Measurements from ENCODE around the gene QSOX2.

QSOX2 gene

DNA sequence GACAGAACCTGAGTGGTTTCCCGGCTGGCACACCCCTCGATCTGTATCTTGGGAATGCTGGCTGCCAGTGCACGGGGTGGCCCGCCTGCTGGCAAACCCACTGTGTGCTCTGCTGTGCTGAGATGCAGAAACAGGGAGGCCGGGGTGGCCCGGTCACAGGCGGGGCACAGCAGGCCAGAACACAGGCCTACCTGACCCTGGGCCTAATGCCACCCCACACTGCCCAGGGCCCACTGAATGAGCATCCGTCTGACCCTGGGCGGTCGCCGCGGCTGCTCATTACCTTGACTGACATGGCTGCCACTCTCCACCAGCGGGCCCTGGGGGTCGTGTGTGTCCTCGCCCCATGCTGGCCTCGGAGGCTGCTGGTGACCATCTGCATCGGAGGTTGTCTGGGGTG is 14.2 kb upstream of the QSOX2 start:
- no peak for DNase-seq (ENCODE audit: low spot score)
- in situ Hi-C loops (cut with MboI; ENCODE audit: low pct_unique_long_range_greater_than_20kb, low sequenced_read_pairs, unreplicated experiment), result no loop called here
- TF ChIP-seq CTCF (IDR thresholded peaks at IDR 0.05; ENCODE audit: extremely low read depth, insufficient read depth, missing control alignments), result no peak

DNA sequence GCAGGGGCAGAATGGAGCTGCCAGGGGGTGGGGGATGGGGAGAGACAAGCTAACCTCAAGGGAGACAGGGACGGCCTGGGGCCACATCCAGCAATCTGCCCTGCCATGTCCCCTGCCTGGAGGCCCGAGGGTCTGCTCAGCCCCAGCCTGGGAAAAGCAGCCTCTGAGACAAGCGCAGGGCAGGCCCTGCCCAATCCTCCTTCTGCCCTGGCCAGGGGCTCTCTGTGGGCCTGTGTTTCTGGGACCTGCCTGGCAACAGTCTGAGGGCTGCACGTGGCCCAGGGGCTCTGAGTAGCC is 13.9 kb upstream of the QSOX2 start:
- in situ Hi-C loops (cut with MboI; ENCODE audit: low pct_unique_long_range_greater_than_20kb, low sequenced_read_pairs, unreplicated experiment), result no loop called here
- TF ChIP-seq CTCF (IDR thresholded peaks at IDR 0.05; ENCODE audit: extremely low read depth, insufficient read depth, missing control alignments), result no peak
- no peak for DNase-seq (ENCODE audit: low spot score)

DNA sequence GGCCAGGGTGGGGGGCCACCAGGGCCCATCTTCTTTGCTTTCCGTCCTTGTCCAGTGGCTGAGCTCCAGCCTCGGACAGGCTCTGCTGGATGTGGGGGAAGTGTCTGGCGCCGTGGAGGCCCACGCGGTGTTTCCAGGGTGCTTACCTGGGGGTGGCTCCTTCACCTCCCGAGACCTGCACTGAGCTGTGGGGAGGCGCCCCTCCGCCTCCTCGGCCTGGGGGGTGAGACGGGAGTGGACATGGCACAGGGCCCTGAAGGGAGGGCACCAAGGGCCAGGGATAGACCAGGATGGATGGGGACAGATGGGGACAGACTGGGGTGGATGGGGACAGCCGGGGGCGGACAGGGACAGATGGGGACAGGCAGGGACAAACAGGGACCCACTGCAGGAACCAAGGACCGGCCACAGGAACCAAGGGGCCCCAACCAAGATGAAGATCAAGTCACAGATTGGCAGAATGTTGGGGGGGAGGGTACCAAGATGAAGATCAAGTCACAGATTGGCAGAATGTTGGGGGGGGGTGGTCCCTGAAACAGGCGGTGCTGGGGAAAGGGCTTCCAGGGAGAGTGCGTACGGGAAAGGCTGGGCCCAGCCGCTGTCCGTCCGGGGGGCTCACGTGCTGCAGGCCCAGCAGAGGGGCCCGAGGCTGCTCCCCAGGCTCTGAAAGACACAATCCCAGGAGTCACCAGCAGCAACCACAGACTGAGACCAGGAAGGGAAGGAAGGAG is 13.3 kb upstream of the QSOX2 start:
- DNase-seq (ENCODE audit: low spot score), result no peak
- TF ChIP-seq CTCF (IDR thresholded peaks at IDR 0.05; ENCODE audit: extremely low read depth, insufficient read depth, missing control alignments), result no peak
- in situ Hi-C loops (cut with MboI; ENCODE audit: low pct_unique_long_range_greater_than_20kb, low sequenced_read_pairs, unreplicated experiment), result no loop called here

- no peak for DNase-seq (ENCODE audit: low spot score)
- in situ Hi-C loops (cut with MboI; ENCODE audit: low pct_unique_long_range_greater_than_20kb, low sequenced_read_pairs, unreplicated experiment), result no loop called here
- no peak for TF ChIP-seq CTCF (IDR thresholded peaks at IDR 0.05; ENCODE audit: extremely low read depth, insufficient read depth, missing control alignments)
Measured at GRCh38 chr9:136258299-136258625, 12.7 kb upstream of the QSOX2 start.

- DNase-seq (ENCODE audit: low spot score), result no peak
- TF ChIP-seq CTCF (IDR thresholded peaks at IDR 0.05; ENCODE audit: extremely low read depth, insufficient read depth, missing control alignments), result no peak
- in situ Hi-C loops (cut with MboI; ENCODE audit: low pct_unique_long_range_greater_than_20kb, low sequenced_read_pairs, unreplicated experiment), result no loop called here
Measured at GRCh38 chr9:136257381-136258298, 12.0 kb upstream of the QSOX2 start.

GRCh38 chr9:136255896-136256890 is 10.6 kb upstream of the QSOX2 start:
- in situ Hi-C loops (cut with MboI; ENCODE audit: low pct_unique_long_range_greater_than_20kb, low sequenced_read_pairs, unreplicated experiment), result no loop called here
- no peak for TF ChIP-seq CTCF (IDR thresholded peaks at IDR 0.05; ENCODE audit: extremely low read depth, insufficient read depth, missing control alignments)
- no peak for DNase-seq (ENCODE audit: low spot score)

Data from GM13977 (cell line).